ENCODE data around the gene GATB.

The GATB gene

GRCh38 chr4:151649479-151649878 is 111.3 kb downstream of the GATB start:
- Mint-ChIP-seq H3K4me3 (no peak overlapping the region), H3K27ac (no peak overlapping the region), H3K36me3 (no peaks in the 10 kb centered on the region), H3K4me1 (no peaks in the 10 kb centered on the region), H3K9me3 (no peaks in the 10 kb centered on the region)
- ATAC-seq = no peak
- no peak for DNase-seq (ENCODE audit: low spot score in 2 of 2)

GRCh38 chr4:151646322-151646721 is 114.5 kb downstream of the GATB start:
- no peak for ATAC-seq
- no peak for DNase-seq (ENCODE audit: low spot score in 2 of 2)
- H3K36me3 Mint-ChIP-seq = no peaks in the 10 kb centered on the region
- H3K9me3 Mint-ChIP-seq = no peaks in the 10 kb centered on the region
- H3K4me1 Mint-ChIP-seq = no peaks in the 10 kb centered on the region
- no peak overlapping the region for H3K4me3 Mint-ChIP-seq
- no peak overlapping the region for H3K27ac Mint-ChIP-seq

GRCh38 chr4:151644622-151645021 is 116.2 kb downstream of the GATB start:
- peak overlapping the region; percentile 15 for H3K27ac Mint-ChIP-seq
- ATAC-seq = no peak
- H3K4me1 Mint-ChIP-seq = no peaks in the 10 kb centered on the region
- H3K9me3 Mint-ChIP-seq = no peaks in the 10 kb centered on the region
- no peak overlapping the region for H3K4me3 Mint-ChIP-seq
- H3K36me3 Mint-ChIP-seq = no peaks in the 10 kb centered on the region
- DNase-seq (ENCODE audit: low spot score in 2 of 2) = no peak

- H3K4me3 Mint-ChIP-seq = no peak overlapping the region
- H3K36me3 Mint-ChIP-seq = no peaks in the 10 kb centered on the region
- no peak for ATAC-seq
- no peak overlapping the region for H3K27ac Mint-ChIP-seq
- H3K9me3 Mint-ChIP-seq = no peaks in the 10 kb centered on the region
- no peaks in the 10 kb centered on the region for H3K4me1 Mint-ChIP-seq
- no peak for DNase-seq (ENCODE audit: low spot score in 2 of 2)
These were observed 117.2 kb downstream of the GATB start for GRCh38 chr4:151643564-151643963.

GRCh38 chr4:151641983-151642382 is 118.8 kb downstream of the GATB start:
- no peak for DNase-seq (ENCODE audit: low spot score in 2 of 2)
- H3K4me3 Mint-ChIP-seq = no peak overlapping the region
- H3K27ac Mint-ChIP-seq = no peak overlapping the region
- no peaks in the 10 kb centered on the region for H3K36me3 Mint-ChIP-seq
- no peaks in the 10 kb centered on the region for H3K4me1 Mint-ChIP-seq
- no peak for ATAC-seq
- no peaks in the 10 kb centered on the region for H3K9me3 Mint-ChIP-seq

- Mint-ChIP-seq H3K36me3 (no peaks in the 10 kb centered on the region), H3K9me3 (no peaks in the 10 kb centered on the region), H3K4me3 (no peak overlapping the region), H3K4me1 (no peaks in the 10 kb centered on the region), H3K27ac (no peak overlapping the region)
- no peak for DNase-seq (ENCODE audit: low spot score in 2 of 2)
- peak; percentile 24 for ATAC-seq
These were observed 119.6 kb downstream of the GATB start for GRCh38 chr4:151641167-151641566.

GRCh38 chr4:151640381-151640780 is 120.4 kb downstream of the GATB start:
- no peak for ATAC-seq
- Mint-ChIP-seq H3K9me3 (no peaks in the 10 kb centered on the region), H3K36me3 (no peaks in the 10 kb centered on the region), H3K4me3 (no peak overlapping the region), H3K27ac (no peak overlapping the region), H3K4me1 (no peaks in the 10 kb centered on the region)
- no peak for DNase-seq (ENCODE audit: low spot score in 2 of 2)

GRCh38 chr4:151638295-151638858 is 122.4 kb downstream of the GATB start:
- Mint-ChIP-seq H3K4me3 (no peak overlapping the region), H3K9me3 (no peaks in the 10 kb centered on the region), H3K27ac (no peak overlapping the region), H3K4me1 (no peaks in the 10 kb centered on the region), H3K36me3 (no peaks in the 10 kb centered on the region)
- DNase-seq (ENCODE audit: low spot score in 2 of 2) (no peak), ATAC-seq (no peak)

GRCh38 chr4:151631349-151631748 is 129.5 kb downstream of the GATB start:
- H3K9me3 Mint-ChIP-seq = no peaks in the 10 kb centered on the region
- no peaks in the 10 kb centered on the region for H3K4me1 Mint-ChIP-seq
- no peak overlapping the region for H3K27ac Mint-ChIP-seq
- ATAC-seq (no peak), DNase-seq (ENCODE audit: low spot score in 2 of 2) (no peak)
- no peak overlapping the region for H3K4me3 Mint-ChIP-seq
- H3K36me3 Mint-ChIP-seq = no peaks in the 10 kb centered on the region

GRCh38 chr4:151629097-151629783 is 131.6 kb downstream of the GATB start:
- no peak for DNase-seq (ENCODE audit: low spot score in 2 of 2)
- no peaks in the 10 kb centered on the region for H3K36me3 Mint-ChIP-seq
- H3K9me3 Mint-ChIP-seq = no peaks in the 10 kb centered on the region
- H3K4me3 Mint-ChIP-seq = no peak overlapping the region
- H3K4me1 Mint-ChIP-seq = no peaks in the 10 kb centered on the region
- no peak for ATAC-seq
- no peak overlapping the region for H3K27ac Mint-ChIP-seq

GRCh38 chr4:151628001-151628608 is 132.7 kb downstream of the GATB start:
- no peak overlapping the region for H3K4me3 Mint-ChIP-seq
- H3K36me3 Mint-ChIP-seq = no peaks in the 10 kb centered on the region
- H3K4me1 Mint-ChIP-seq = no peaks in the 10 kb centered on the region
- H3K9me3 Mint-ChIP-seq = no peaks in the 10 kb centered on the region
- ATAC-seq (no peak), DNase-seq (ENCODE audit: low spot score in 2 of 2) (no peak)
- no peak overlapping the region for H3K27ac Mint-ChIP-seq

GRCh38 chr4:151627491-151627890 is 133.3 kb downstream of the GATB start:
- no peaks in the 10 kb centered on the region for H3K9me3 Mint-ChIP-seq
- H3K36me3 Mint-ChIP-seq = no peaks in the 10 kb centered on the region
- ATAC-seq = no peak
- no peak overlapping the region for H3K4me3 Mint-ChIP-seq
- DNase-seq (ENCODE audit: low spot score in 2 of 2) = no peak
- no peaks in the 10 kb centered on the region for H3K4me1 Mint-ChIP-seq
- H3K27ac Mint-ChIP-seq = no peak overlapping the region

GRCh38 chr4:151626751-151627150 is 134.1 kb downstream of the GATB start:
- Mint-ChIP-seq H3K36me3 (no peaks in the 10 kb centered on the region), H3K9me3 (no peaks in the 10 kb centered on the region), H3K27ac (no peak overlapping the region), H3K4me1 (no peaks in the 10 kb centered on the region), H3K4me3 (no peak overlapping the region)
- DNase-seq (ENCODE audit: low spot score in 2 of 2) (no peak), ATAC-seq (no peak)

- ATAC-seq = no peak
- no peak for DNase-seq (ENCODE audit: low spot score in 2 of 2)
- Mint-ChIP-seq H3K4me1 (no peaks in the 10 kb centered on the region), H3K27ac (no peak overlapping the region), H3K4me3 (no peak overlapping the region), H3K9me3 (no peaks in the 10 kb centered on the region), H3K36me3 (no peaks in the 10 kb centered on the region)
These were observed 134.6 kb downstream of the GATB start for GRCh38 chr4:151626228-151626627.

- no peak for DNase-seq (ENCODE audit: low spot score in 2 of 2)
- H3K27ac Mint-ChIP-seq = no peak overlapping the region
- no peaks in the 10 kb centered on the region for H3K9me3 Mint-ChIP-seq
- no peaks in the 10 kb centered on the region for H3K36me3 Mint-ChIP-seq
- ATAC-seq = no peak
- no peak overlapping the region for H3K4me3 Mint-ChIP-seq
- H3K4me1 Mint-ChIP-seq = no peaks in the 10 kb centered on the region
These were observed 135.9 kb downstream of the GATB start for GRCh38 chr4:151624626-151625565.
